Nucleus accumbens (tissue), 56 donors: Measurements from ENCODE around the gene CCL17.
"Not testable (repeated sequence)": the region's sequence is repeated elsewhere in the genome, so short reads cannot be mapped to it uniquely, and the experiment has no call there.

Experiments used
- DNase-seq, 56 donors: peaks; one replicate each; lab custom pipeline; 2025; lab: John Stamatoyannopoulos, UW

CCL17 gene

DNA sequence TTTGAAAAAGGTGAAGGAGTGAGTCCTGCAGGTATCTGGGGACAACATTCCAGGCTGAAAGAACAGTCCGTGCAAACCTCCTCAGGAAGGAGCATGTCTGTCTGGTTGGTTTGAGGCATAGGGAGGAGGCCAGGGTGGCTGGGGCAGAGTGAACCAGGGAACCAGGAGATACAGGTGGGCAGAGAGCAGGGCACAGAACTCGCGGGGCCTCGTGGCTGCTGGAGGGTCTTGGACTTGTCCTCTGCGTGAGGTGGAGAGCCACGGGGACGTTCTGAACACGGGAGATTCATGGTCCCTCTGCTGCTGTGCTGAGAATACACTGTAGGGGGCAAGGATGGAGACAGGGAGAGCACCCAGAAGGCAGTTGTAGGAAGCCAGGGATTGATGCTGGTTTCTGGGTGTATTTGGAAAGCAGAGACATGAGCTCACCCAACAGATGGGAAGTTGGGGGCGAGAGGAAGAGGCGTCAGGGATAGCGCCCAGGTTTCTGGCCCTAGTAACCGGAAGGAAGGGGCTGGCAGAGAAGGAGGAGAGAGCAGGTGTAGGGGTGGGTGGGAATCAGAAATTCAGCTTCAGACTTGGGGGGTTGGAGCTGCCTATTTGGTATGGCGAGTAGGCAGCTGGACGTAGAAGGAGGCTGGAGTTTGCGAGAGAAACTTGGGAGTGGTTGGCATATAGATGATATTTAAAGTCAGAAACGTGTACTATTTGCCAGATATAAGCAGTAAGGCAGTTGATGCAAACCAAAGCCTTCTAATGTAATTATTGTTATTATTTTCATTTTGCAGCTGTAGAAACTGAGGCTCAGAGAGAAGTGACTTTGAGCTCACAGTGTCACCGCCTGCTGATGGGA lies at the start of gene CCL17:
Gene CCL17 (plus strand): TSS at position 803 of the 853 bp plus-strand sequence. CDS start 9,166 bp downstream, outside the sequence.
- no peak for DNase-seq

DNA sequence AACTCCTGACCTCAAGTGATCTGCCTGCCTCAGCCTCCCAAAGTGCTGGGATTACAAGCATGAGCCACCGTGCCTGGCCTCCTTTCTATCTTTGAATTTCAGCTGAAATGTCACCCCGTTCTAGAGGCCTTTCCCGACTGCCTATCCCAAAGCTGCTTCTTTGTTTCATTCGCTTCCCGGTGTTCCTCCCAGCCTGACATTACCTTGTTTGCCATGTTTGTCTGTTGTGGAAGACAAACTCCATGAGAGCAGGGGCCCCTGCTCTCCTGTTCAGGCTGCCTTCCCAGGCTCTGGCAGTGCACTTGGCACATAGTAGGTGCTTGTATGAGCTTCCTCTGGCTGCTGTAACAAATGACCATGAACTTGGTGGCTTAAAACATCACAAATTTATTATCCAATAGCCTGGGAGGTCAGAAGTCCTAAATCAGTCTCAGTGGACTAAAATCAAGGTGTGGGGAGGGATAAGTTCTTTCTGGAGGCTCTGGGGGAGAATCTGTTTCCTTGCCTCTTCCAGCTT lies 48.6 kb upstream of the CCL17 start:
- no peak for DNase-seq

DNA sequence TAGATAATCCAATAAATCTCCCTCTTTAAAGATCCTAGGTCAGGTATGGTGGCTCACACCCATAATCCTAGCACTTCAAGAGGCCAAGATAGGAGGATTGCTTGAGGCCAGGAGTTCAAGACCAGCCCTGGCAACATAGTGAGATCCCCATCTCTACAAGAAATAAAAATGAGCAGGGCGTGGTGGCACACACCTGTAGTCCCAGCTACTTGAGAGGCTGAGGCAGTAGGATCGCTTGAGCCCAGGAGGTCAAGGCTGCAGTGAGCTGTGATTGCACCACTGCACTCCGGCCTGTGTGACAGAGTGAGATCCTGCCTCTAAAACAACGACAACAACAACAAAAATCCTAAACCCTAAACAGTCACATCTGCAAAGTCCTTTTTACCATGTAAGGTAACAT lies 48.0 kb upstream of the CCL17 start:
- no peak for DNase-seq

- DNase-seq, result no peak
Measured at GRCh38 chr16:57357330-57358085, 47.1 kb upstream of the CCL17 start.

GRCh38 chr16:57358086-57358420 lies 46.5 kb upstream of the CCL17 start:
- no peak for DNase-seq

DNA sequence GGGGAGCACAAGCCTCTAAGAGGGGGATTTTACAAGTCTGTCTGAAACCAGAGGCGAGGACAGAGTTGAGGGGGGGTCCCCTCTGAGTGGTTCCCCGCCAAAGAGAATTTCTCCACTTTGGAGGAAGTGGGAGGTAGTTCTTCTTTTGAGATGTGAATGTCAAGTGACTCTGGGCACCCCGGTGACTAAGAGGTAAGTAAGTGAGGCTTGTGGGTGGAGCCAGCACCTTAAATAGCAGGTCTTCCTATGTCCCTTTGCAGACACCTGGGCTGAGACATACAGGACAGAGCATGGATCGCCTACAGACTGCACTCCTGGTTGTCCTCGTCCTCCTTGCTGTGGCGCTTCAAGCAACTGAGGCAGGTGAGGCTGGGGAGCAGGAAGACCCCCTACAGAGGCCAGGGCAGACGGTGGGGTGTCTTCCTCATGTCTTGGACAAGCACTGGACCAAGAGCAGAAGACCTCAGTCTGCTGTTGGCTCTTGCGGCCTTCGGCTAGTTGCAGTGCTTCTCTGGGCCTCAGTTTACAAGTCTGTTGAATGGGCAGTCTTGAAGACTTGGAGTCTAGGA lies 46.0 kb upstream of the CCL17 start, which contains the start of gene CCL22:
Gene CCL22 (plus strand): TSS at position 257 of the 569 bp plus-strand sequence. CDS start 34 bp downstream, at position 291.
- DNase-seq, result no peak

- no peak for DNase-seq
Measured at GRCh38 chr16:57360321-57360935, 44.1 kb upstream of the CCL17 start.

GRCh38 chr16:57361404-57361803 lies 43.2 kb upstream of the CCL17 start:
- no peak for DNase-seq

GRCh38 chr16:57364143-57364542 lies 40.4 kb upstream of the CCL17 start:
- DNase-seq, result no peak

DNA sequence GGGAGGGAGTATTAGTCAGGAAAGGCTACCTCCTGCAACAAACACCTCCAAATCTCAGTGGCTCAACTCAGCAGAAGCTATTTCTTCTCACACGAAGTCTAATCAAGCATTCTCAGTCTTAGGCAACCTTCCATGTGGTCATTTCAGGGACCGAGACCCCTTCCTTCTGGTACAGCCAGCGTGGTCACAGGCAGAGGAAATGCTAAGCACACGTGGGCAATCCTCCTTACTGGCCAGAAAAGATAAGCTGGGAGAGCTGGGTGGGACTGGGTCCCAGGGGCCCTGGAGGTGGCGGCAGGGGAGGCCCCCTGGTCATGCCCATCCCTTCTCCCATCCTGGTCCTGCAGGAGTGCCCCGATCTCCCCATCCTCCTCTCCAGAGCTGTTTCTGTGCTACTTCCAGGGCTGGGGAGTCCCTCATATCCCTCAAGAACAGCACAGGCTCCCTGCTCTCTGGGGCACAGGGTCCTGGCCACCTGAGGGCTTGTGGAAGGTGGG lies 38.0 kb upstream of the CCL17 start:
- DNase-seq, result no peak

- no peak for DNase-seq
Measured at GRCh38 chr16:57367116-57367752, 37.3 kb upstream of the CCL17 start.

- DNase-seq, result peak in 1 of 56 donors; percentile 63
Measured at GRCh38 chr16:57371494-57372371, 32.8 kb upstream of the CCL17 start.

GRCh38 chr16:57372372-57373116 lies 32.0 kb upstream of the CCL17 start, which contains the start of gene CX3CL1:
TSS of gene CX3CL1 (plus strand) at chr16:57372490. CDS start at chr16:57372569, 79 bp downstream.
- peak in 51 of 56 donors; percentile 19 to 89 (median 63) for DNase-seq

- peak in 6 of 56 donors; percentile 18 to 62 (median 32) for DNase-seq
Measured at GRCh38 chr16:57373117-57373947, 31.2 kb upstream of the CCL17 start.

DNA sequence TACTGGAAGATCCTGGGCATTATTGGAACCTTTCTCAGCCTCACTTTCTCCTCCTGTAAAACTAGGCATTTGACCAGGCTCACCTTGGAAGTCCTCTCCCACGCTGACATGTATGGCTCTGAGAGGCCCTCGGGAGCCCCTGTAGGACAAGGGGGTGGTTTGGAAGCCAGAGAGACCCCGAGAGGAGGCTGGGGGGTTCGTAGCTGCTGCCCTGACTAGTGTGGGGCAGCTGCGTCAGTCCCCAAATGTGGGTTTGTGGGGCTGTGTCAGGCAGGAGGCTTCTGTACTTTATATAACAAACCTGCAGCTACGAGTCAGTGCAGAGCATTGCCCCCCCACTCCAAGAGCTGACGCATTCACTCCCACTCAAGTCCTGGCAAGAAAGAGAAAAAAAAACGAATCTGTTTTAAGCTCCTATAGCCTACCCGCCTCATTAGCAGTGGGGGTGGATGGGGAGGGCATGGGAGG lies 30.5 kb upstream of the CCL17 start:
- peak in 36 of 56 donors; percentile 15 to 81 (median 52) for DNase-seq

DNA sequence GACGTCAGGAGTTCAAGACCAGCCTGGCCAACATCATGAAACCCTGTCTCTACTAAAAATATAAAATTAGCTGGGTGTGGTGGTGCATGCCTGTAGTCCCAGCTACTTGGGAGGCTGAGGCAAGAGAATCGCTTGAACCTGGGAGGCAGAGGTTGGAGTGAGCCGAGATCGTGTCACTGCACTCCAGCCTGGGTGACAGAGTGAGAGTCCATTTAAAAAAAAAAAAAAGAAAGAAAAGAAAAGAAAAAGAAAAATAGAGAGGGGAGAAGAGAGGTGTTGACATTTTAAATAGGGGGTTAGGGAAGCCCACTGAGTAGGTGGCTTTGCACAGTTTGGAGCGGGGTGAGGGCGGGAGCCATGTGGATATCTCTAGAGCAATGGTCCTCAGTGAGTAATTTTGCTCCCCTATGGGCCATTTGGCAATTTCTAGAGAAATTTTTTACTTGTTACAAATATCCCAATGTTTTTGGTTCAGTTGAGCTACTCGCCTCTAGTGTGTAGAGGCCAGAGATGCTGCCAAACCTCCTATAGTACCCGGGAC lies 29.6 kb upstream of the CCL17 start:
- not testable (repeated sequence) for DNase-seq
